Measurements from ENCODE around the gene FERMT1. TPM values are rescaled to one million over a fixed set of nuclear protein-coding genes. Genes with fewer than 3 reads are reported as not detected.
A peak's percentile ranks its signal among the peaks of the same experiment; 100 is the strongest.
"Not testable (repeated sequence)": the region's sequence is repeated elsewhere in the genome, so short reads cannot be mapped to it uniquely, and the experiment has no call there.

The FERMT1 gene
- total and polyA plus RNA-seq, 12 donors = 9.9 to 83.7 (median 32.2) TPM

DNA sequence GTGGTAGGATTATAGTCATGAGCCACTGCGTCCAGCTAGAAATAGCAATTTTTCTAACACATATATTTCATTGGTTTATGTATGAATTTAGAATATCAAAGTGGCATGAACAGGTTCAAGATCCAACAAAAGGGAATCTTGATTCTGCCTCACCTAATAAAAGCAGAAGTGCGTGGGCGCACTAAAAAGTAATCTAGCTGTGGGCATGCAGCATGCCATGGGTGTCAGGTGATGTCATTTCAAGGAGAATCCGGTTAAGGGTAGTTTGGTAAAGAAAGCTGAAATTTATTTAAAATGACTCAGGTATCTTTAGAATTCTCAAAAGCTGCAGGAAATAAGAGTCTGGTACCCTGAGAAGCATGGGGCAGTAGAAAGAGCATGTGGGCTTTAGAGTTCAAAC is 86.6 kb downstream of the FERMT1 start:
- Histone ChIP-seq H3K9me3 (replicated peaks in 1 of 3) (no peaks in the 10 kb centered on the region), H3K27ac (no peak overlapping the region), H3K27me3 (no peaks in the 10 kb centered on the region), H3K4me1 (replicated peaks in 1 of 2) (peaks cover 15 to 29% of the 10 kb centered on the region in 2 donors), H3K4me3 (no peak overlapping the region), H3K36me3 (replicated peaks in 1 of 2) (peaks cover 0 to 67% of the 10 kb centered on the region in 2 donors)
- no peak for TF ChIP-seq POLR2A (IDR thresholded peaks at IDR 0.05)
- TF ChIP-seq, protein P1, sequence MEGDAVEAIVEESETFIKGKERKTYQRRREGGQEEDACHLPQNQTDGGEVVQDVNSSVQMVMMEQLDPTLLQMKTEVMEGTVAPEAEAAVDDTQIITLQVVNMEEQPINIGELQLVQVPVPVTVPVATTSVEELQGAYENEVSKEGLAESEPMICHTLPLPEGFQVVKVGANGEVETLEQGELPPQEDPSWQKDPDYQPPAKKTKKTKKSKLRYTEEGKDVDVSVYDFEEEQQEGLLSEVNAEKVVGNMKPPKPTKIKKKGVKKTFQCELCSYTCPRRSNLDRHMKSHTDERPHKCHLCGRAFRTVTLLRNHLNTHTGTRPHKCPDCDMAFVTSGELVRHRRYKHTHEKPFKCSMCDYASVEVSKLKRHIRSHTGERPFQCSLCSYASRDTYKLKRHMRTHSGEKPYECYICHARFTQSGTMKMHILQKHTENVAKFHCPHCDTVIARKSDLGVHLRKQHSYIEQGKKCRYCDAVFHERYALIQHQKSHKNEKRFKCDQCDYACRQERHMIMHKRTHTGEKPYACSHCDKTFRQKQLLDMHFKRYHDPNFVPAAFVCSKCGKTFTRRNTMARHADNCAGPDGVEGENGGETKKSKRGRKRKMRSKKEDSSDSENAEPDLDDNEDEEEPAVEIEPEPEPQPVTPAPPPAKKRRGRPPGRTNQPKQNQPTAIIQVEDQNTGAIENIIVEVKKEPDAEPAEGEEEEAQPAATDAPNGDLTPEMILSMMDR (IDR thresholded peaks at IDR 0.05) = no peak
- WGBS, 4 donors = 95 to 98% (median 97%) methylated on average over 4 of the region's 4 CpGs
- no peak for DNase-seq
- intact Hi-C loops (cut with DNase I) = no loop called here

DNA sequence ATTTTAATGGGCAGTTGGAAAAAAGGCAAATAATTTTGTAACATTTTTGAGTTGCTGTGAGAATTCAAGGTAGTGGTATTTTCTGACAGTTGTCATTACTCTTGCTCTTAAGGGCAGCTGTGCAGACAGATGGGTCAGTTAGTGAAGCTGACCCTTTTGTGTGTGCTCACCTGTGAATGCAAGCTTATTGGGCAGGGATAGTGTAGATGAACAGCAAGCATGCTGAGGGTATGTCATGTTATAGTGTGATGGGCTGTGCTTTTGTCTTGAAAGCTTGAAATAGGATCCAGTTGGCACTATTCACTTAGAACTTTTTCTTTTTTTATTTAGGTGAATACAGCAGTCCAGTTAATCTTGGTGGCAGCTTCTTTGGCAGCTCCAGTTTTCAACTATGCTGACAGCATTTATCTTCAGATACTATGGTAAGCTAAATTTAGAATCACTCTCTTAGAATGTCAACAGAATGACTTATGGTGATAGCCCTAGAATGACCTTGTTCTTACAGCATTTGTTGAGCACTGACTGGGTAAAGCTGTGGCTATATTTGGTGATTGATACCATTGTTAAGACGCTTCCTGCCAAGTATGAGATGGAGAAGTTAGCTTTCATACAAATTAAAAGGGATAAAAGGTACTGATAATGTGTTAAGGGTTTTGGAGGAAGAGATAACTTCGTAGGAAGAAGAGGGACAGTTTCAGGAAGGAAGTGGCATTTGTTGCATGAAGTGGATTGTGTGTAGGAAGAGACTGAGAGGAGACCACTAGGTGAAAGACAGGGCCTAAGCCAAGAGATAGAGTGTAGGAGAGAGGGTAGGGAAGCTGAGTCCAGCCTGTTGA is 88.5 kb downstream of the FERMT1 start:
- 10 to 22% (median 15%) methylated on average over 2 of the region's 2 CpGs for WGBS, 4 donors
- Histone ChIP-seq H3K27ac (peak overlapping the region in 1 of 5 donors; percentile 11), H3K4me3 (no peak overlapping the region), H3K4me1 (replicated peaks in 1 of 2) (peaks cover 31 to 47% of the 10 kb centered on the region in 2 donors), H3K36me3 (replicated peaks in 1 of 2) (peaks cover 0 to 49% of the 10 kb centered on the region in 2 donors), H3K9me3 (replicated peaks in 1 of 3) (no peaks in the 10 kb centered on the region), H3K27me3 (no peaks in the 10 kb centered on the region)
- intact Hi-C loops (cut with DNase I) = no loop called here
- DNase-seq = peak in 1 of 7 donors; percentile 32
- TF ChIP-seq POLR2A (IDR thresholded peaks at IDR 0.05) = no peak
- TF ChIP-seq, protein P1 (IDR thresholded peaks at IDR 0.05) = no peak

DNA sequence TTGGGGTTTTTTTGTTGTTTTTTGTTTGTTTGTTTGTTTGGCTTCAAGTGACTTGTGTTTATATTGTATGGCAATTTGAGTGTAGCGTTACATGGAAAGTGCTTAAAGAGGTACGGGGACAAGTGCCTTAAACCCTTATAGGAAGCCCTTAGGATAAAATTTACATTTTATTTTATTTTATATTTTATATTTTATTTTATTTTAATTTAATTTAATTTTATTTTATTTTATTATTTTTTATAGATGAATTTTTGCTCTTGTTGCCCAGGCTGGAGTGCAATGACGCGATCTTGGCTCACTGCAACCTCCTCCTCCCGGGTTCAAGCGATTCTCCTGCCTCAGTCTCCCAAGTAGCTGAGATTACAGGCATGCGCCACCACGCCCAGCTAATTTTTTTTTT is 89.9 kb downstream of the FERMT1 start:
- Histone ChIP-seq H3K36me3 (replicated peaks in 1 of 2) (peaks cover 0 to 39% of the 10 kb centered on the region in 2 donors), H3K4me1 (replicated peaks in 1 of 2) (peaks cover 41 to 57% of the 10 kb centered on the region in 2 donors)
- DNase-seq; H3K27ac ChIP-seq; H3K27me3 ChIP-seq; H3K9me3 ChIP-seq (replicated peaks in 1 of 3); intact Hi-C loops (cut with DNase I); H3K4me3 ChIP-seq: not testable (repeated sequence)
- 95 to 98% (median 97%) methylated on average over 8 of the region's 8 CpGs for WGBS, 4 donors

DNA sequence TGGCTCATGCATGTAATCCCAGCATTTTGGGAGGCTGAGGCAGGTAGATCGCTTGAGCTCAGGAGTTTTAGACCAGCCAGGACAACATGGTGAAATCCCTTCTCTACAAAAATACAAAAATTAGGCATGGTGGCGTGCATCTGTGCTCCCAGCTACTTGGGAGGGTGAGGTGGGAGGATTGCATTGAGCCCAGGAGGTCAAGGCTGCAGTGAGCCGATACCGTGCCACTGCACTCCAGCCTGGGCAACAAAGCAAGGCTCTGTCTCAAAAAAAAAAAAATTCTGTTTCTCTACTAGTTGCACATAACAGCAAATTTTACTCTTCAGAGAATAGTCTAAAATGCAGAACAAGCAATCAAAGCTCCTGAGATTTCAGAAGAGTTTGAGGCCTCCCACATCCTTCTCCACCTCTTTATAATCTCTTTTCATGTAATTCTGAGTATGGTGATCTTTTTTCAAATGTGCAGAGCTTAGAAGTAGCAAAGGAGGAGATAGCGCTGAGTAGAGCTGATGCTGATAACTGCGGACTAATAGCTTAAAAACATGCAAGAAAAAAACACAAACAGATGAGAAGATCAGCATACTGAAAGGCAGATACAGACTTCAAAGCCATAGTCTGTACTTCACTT is 92.3 kb downstream of the FERMT1 start:
- TF ChIP-seq POLR2A (IDR thresholded peaks at IDR 0.05) = no peak
- TF ChIP-seq, protein P1 (IDR thresholded peaks at IDR 0.05) = no peak
- no peak overlapping the region for H3K27ac ChIP-seq
- WGBS, 4 donors = 60 to 78% (median 64%) methylated on average over 6 of the region's 6 CpGs
- no peaks in the 10 kb centered on the region for H3K9me3 ChIP-seq (replicated peaks in 1 of 3)
- H3K36me3 ChIP-seq (replicated peaks in 1 of 2) = peaks cover 0 to 16% of the 10 kb centered on the region in 2 donors
- intact Hi-C loops (cut with DNase I) = no loop called here
- peaks cover 41 to 57% of the 10 kb centered on the region in 2 donors for H3K4me1 ChIP-seq (replicated peaks in 1 of 2)
- no peak for DNase-seq
- H3K4me3 ChIP-seq = no peak overlapping the region
- no peaks in the 10 kb centered on the region for H3K27me3 ChIP-seq

Data from adrenal gland (tissue), 12 donors.